Adrenal gland (tissue), 12 donors: ENCODE data around the gene HDAC4. TPM values are rescaled to one million over a fixed set of nuclear protein-coding genes. Genes with fewer than 3 reads are reported as not detected.

Experiments used
- DNase-seq, 7 donors: peaks; one replicate each; pipeline ENCODE4 v3.0.0-alpha.2; 2019 to 2020
- H3K27ac ChIP-seq, 5 donors: fragments of 200-600 bp; sonication (generic) in 4 of 5; 1 replicate in 3 of 5; 2 replicates in 2 of 5; pipeline versions ENCODE4 v1.5.1 to v1.8.0; 2016 to 2020; ENCODE audit warnings: mild to moderate bottlenecking in 1 of 5
- H3K27me3 ChIP-seq: fragments of 200-600 bp; 2 replicates; pipeline ENCODE4 v1.8.0; 2021
- H3K36me3 ChIP-seq, 2 donors: fragments of 200-600 bp; replicated peaks in 1 of 2; 1 replicate in 1 of 2; 2 replicates in 1 of 2; pipeline versions ENCODE4 v1.5.1 to v1.8.0; 2018 to 2022
- H3K4me1 ChIP-seq, 2 donors: fragments of 200-600 bp; replicated peaks in 1 of 2; 1 replicate in 1 of 2; 2 replicates in 1 of 2; pipeline versions ENCODE4 v1.5.1 to v1.8.0; 2018 to 2021
- H3K4me3 ChIP-seq, 4 donors: fragments of 200-600 bp; sonication (generic) in 3 of 4; one replicate each; pipeline ENCODE4 v1.5.1; 2016 to 2018
- H3K9me3 ChIP-seq, 3 donors: fragments of 200-600 bp; sonication (generic) in 1 of 3; replicated peaks in 1 of 3; 1 replicate in 2 of 3; 2 replicates in 1 of 3; pipeline versions ENCODE4 v1.5.1 to v1.8.0; 2016 to 2021
- POLR2A ChIP-seq, 2 donors: fragments of 450-650 bp; IDR thresholded peaks; one replicate each; pipeline ENCODE4 v1.6.1; 2017; ENCODE audit warnings: antibody characterized with exemption in 2 of 2, mild to moderate bottlenecking in 2 of 2, moderate library complexity in 1 of 2
- WGBS, 4 donors: extraction: QIAGEN DNeasy Blood & Tissue Kit in 2 of 4; methylation state at CpG; one replicate each; pipeline versions ENCODE4 v1.1.5 to v1.1.7; 2013 to 2017; 5-methylcytosine and 5-hydroxymethylcytosine counted together
- intact Hi-C, 2 donors: fragments of 100-400 bp; cut with DNase I; formaldehyde crosslinking; loops; one replicate each; pipeline versions ENCODE4 v1.14.1 to v1.15.0; 2022 to 2023
- polyA plus RNA-seq, 3 donors: library from polyadenylated mRNA; stranded (reverse); fragments of 200-250 nt in 2 of 3; fragments of 350-450 nt in 1 of 3; fragmentation: Illumina TruSeq in 1 of 3; extraction: RNeasy Lipid Tissue Mini Kit (QIAGEN cat#74804) in 1 of 3; gene quantifications; one replicate each; pipeline ENCODE4 v1.2.3, GENCODE V29; 2013 to 2014
- total RNA-seq, 9 donors: library from RNA; depleted of rRNA in 4 of 9; stranded (reverse); fragments of >200 nt in 4 of 9; fragments of 120-200 nt in 1 of 9; fragmentation: NEBNext Ultra II Directional in 1 of 9; extraction: Animal tissue kit (Norgen Biotek cat#: 25700) in 1 of 9; gene quantifications; one replicate each; pipeline versions ENCODE4 v1.1.0 to v1.2.4, GENCODE V29; 2013 to 2023
- TF ChIP-seq, protein P1 (sequence below), 6 experiments: fragments of 450-650 bp in 4 of 6; fragments of 200-600 bp in 2 of 6; sonication (generic) in 1 of 6; IDR thresholded peaks; 1 replicate in 5 of 6; 2 replicates in 1 of 6; pipeline versions ENCODE4 v1.5.1 to v1.8.0; 2016 to 2021; ENCODE audit warnings: antibody characterized with exemption in 6 of 6, mild to moderate bottlenecking in 2 of 6, moderate library complexity in 1 of 6
- donor health status: healthy with polysubstance abuse.
- donor health status: Bipolar disorder and iron deficiency.
- donor health status: DM: yes; HTN: yes; CAD: no.
- donor health status: DM: no; HTN: no; CAD: no.
- donor health status: DM: no; HTN: no; CAD: no.
- donor health status: DM: yes; HTN: yes; CAD: no.

Gene HDAC4
- total and polyA plus RNA-seq, 12 donors: 8.3 to 88.9 (median 28.7) TPM

DNA sequence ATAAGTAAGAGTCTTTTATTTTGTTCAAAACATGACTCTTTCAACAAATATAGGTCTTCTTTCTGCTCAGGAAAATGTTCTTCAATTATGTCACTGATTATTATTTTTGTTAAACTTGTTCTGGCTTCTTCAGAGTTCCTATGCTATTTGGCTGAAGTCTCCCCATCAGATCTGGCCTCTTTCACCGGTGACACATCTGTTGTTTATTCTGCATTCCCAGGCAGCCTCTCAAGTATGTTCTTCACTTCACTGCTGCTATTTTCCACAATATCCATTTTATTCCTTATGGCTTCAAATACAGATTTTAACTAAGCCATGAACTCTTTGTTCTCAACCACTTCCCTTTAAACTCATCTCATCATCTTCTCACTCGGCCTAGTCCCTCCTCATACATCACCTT, 45.7 kb downstream of the HDAC4 start:
- Histone ChIP-seq H3K27ac (no peak overlapping the region), H3K36me3 (peaks cover 0 to 15% of the 10 kb centered on the region in 2 donors), H3K4me1 (no peaks in the 10 kb centered on the region), H3K9me3 (no peaks in the 10 kb centered on the region), H3K4me3 (no peak overlapping the region), H3K27me3 (no peaks in the 10 kb centered on the region)
- no peak for DNase-seq
- intact Hi-C loops: no loop called here
- TF ChIP-seq, protein P1, sequence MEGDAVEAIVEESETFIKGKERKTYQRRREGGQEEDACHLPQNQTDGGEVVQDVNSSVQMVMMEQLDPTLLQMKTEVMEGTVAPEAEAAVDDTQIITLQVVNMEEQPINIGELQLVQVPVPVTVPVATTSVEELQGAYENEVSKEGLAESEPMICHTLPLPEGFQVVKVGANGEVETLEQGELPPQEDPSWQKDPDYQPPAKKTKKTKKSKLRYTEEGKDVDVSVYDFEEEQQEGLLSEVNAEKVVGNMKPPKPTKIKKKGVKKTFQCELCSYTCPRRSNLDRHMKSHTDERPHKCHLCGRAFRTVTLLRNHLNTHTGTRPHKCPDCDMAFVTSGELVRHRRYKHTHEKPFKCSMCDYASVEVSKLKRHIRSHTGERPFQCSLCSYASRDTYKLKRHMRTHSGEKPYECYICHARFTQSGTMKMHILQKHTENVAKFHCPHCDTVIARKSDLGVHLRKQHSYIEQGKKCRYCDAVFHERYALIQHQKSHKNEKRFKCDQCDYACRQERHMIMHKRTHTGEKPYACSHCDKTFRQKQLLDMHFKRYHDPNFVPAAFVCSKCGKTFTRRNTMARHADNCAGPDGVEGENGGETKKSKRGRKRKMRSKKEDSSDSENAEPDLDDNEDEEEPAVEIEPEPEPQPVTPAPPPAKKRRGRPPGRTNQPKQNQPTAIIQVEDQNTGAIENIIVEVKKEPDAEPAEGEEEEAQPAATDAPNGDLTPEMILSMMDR (IDR thresholded peaks at IDR 0.05): no peak
- TF ChIP-seq POLR2A (IDR thresholded peaks at IDR 0.05): no peak
- WGBS, 4 donors: 72 to 88% (median 83%) methylated on average over 2 of the region's 2 CpGs

DNA sequence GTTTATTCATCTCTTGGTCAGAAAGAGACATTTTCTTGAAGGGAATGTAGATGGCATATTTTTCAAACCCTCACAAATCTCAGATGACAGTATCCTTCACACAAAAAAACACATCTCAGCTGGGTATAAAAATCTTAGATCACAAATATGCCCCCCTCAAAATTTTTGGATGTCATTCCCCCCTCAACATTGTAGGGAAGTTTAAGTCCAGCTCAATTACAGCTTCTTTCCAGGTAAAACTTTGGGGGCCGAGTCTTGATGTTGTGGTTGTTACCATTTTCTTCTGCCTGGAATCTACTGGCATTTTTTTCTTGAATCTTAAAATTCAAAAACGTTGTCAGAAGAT, 46.1 kb downstream of the HDAC4 start:
- H3K4me1 ChIP-seq: no peaks in the 10 kb centered on the region

DNA sequence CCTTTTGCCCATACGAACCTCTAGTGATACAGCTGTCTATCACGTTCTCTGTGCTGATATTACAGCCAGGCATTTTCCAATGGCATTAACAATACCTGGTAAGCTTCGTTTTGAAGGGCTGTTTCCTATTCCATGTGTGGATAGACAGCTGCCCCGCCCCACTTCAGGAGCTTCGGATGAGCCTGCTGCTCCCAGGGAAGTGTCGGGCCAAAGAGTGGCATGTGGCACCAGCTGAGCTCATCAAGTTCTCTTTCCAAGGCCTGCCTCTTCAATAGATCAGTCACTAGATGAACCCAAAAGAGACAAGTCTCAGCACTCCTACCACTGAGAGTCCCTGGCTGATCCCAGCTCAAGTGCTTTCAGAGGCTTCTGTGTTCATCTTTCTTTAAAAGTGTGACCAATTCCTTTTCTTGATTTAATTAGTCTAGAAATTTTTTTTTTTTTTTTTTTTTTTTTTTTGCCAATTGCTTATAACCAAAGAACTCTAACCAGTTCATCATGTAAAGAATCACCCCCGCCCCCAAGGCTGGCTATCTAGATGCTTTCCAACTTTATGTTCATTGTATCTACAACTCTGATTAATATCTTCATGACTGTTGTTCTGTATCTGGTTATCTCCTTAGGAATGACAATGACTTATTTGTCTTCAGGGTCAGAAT, 46.6 kb downstream of the HDAC4 start:
- WGBS, 4 donors: 64 to 94% (median 78%) methylated on average over 7 of the region's 7 CpGs
- intact Hi-C loops: no loop called here

More for the DNA sequence above, 46.1 kb downstream of the HDAC4 start:
- DNase-seq: no peak
- intact Hi-C loops: no loop called here
- TF ChIP-seq, protein P1 (IDR thresholded peaks at IDR 0.05): no peak
- no peak for TF ChIP-seq POLR2A (IDR thresholded peaks at IDR 0.05)
- Histone ChIP-seq H3K27me3 (no peaks in the 10 kb centered on the region), H3K4me3 (no peak overlapping the region), H3K9me3 (no peaks in the 10 kb centered on the region), H3K27ac (no peak overlapping the region), H3K36me3 (peaks cover 0 to 15% of the 10 kb centered on the region in 2 donors)
- 88 to 90% (median 89%) methylated on average over 2 of the region's 2 CpGs for WGBS, 4 donors

DNA sequence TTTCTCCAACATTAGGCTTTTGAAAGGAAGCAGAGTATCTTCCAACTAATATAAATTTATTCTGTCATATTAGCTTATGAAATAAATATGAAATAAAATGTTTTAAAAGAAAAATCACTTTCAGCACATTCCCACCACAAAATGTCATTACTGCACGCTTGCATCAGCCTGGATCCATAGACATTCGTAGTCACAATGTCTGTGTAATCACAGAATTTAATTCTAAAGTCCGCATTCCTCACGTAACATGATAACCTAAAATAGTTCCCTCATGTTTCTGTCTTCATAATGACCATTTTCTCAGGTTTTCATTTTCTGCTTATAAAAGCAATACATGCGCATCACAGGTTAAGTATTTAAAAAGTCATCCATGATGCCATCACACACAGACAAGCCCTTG, 47.1 kb downstream of the HDAC4 start:
- Histone ChIP-seq H3K4me3 (no peak overlapping the region), H3K27ac (no peak overlapping the region), H3K36me3 (peaks cover 0 to 15% of the 10 kb centered on the region in 2 donors), H3K27me3 (no peaks in the 10 kb centered on the region), H3K9me3 (no peaks in the 10 kb centered on the region), H3K4me1 (no peaks in the 10 kb centered on the region)
- 96 to 99% (median 98%) methylated on average over 5 of the region's 5 CpGs for WGBS, 4 donors
- DNase-seq: no peak
- intact Hi-C loops: no loop called here
- no peak for TF ChIP-seq POLR2A (IDR thresholded peaks at IDR 0.05)
- TF ChIP-seq, protein P1 (IDR thresholded peaks at IDR 0.05): no peak

More for the DNA sequence above, 46.6 kb downstream of the HDAC4 start:
- no peak overlapping the region for H3K4me3 ChIP-seq
- H3K9me3 ChIP-seq: no peaks in the 10 kb centered on the region
- H3K36me3 ChIP-seq: peaks cover 0 to 15% of the 10 kb centered on the region in 2 donors
- H3K4me1 ChIP-seq: no peaks in the 10 kb centered on the region
- peak in 3 of 7 donors; percentile 34 to 59 (median 44) for DNase-seq
- H3K27ac ChIP-seq: no peak overlapping the region
- TF ChIP-seq, protein P1 (IDR thresholded peaks at IDR 0.05): no peak
- no peak for TF ChIP-seq POLR2A (IDR thresholded peaks at IDR 0.05)
- H3K27me3 ChIP-seq: no peaks in the 10 kb centered on the region
